ENCODE data around the gene MTG2.

Gene MTG2

GRCh38 chr20:62222972-62223371 is 40.1 kb downstream of the MTG2 start:
- DNase-seq, result no peak

GRCh38 chr20:62223571-62223970 is 40.7 kb downstream of the MTG2 start:
- no peak for DNase-seq

DNA sequence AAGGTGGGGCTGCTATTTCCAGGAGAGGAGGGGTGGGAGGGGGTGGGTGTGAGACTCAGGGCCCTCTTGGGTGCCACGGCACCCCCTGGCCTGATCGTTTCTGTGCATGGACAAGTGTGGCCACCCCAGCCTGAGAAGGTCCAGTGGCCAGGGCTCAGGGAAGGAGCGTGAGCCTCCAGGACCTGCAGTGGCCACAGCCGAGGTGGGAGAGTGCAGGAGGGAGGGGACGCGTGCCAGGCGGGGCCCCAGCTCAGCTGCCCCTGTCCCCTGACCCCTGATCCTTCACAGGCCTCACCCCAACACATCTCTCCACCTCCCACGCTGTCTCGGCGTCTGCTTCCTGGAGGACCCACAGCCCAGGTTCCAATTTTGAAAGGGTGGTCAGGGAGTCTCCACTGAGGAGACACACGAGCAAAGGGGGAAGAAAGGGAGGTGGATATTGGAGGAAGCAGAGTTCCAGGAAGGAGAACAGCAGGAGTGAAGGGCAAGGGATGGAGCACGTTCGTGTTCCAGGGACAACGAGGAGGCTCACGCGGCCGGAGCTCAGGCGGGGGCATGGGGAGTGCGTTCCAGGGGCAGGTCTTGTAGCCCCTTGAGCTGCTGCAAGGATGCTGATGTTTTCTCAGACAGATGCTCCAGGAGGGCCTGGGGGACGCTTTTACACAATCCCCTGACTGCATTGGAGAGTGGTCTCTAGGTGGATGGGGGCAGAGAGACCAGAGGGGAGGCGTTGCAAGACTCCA is 41.5 kb downstream of the MTG2 start:
- no peak for DNase-seq

DNA sequence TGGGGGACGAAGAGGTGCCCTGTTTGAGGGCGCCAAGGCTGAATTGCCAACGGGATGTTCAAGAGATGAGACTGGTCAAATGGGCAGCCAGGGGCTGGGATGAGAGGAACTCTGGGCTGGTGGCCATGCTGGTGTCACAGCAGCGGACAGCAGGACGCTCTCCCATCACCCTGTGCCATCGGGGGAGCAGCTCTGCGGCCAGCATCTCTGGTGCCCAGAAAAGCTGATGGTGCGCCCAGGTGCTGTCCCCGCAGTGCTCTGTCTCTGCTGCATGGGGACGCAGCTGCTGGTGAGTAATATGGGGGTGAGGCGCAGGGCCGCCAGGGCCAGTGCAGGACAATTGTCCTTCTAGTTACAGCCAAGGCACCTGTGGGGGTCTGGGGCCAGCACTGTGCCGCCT is 42.2 kb downstream of the MTG2 start:
- no peak for DNase-seq

DNA sequence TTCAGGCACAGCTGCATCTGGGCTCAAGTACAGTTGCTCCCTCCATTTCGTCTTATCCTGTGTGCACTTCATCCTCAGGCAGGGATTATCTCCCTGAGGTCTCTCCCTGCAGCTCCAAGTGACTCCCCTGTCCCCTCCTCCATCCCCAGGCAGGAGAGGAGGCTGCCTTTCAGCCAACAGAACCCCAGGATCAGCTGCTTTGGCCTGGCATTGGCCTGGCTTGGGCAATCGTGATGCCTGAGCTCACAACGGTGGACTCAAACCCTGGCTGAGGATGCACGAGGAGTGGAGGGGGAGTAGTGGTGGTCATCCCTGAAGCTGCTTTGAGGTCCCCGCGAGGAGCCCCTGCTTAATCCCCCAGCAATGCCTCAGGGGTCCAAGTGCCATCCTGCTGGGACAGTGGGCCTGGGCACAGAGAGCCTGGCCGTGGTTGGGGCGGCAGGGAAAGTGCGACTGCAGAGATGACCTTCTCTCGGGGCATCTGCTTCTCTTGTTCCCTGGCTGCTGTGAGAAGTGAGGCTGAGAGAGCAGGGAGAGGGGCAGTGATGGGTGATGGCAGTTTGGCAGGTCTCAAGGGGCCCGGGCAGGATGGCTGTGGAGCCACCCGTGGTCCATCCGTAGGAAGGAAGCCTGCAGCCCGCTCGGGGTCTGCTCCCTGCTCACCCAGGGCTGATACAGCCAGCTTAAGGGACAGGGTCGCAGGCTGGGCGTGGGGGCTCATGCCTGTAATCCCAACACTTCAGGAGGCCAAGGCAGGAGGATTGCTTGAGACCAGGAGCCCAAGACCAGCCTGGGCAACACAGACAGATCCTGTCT is 43.2 kb downstream of the MTG2 start:
- no peak for DNase-seq

DNA sequence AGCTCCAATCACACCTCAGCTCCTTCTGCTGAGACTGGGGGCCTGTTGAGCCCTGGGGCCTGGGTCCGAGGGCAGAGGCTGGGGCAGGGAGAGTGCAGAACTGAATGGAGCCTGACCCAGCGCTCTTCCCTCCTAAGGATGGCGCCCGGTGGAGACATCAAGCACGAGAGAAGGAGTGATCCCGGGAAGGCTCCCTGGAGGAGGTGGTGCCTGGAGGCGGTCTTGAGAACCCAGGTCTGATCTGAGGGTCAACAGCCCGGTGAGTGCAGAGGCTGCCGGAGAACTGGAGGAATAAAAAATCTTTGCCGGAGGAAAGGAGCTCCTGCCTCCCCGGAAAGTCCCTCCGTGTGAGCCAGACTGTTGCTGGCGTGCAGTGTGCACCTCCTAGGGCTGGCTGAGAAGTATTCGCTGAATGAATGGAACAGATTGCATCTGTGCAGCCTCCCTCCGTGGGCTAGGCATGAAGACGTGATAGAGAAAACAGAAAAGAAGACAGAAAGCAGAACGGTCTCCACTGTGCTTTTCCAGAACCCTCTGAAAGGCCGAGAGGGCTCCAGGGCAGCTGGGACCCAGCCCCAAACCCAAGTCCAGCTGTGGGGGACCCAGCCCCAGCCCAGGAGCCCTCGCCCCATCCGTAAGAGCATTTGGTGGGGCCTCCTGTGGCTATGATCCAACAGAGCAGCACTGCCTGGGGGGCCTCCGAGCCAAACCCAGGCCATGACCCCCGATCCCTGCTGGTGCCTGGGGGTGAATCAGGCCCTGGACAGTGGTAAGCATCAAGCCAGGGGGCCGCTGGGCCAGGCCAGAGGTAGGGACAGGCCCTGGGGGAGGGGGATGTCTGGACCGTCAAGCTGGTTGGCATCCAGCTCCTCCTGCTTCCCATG is 44.1 kb downstream of the MTG2 start:
- DNase-seq, result no peak

- no peak for DNase-seq
Measured at GRCh38 chr20:62227591-62227976, 44.8 kb downstream of the MTG2 start.

DNA sequence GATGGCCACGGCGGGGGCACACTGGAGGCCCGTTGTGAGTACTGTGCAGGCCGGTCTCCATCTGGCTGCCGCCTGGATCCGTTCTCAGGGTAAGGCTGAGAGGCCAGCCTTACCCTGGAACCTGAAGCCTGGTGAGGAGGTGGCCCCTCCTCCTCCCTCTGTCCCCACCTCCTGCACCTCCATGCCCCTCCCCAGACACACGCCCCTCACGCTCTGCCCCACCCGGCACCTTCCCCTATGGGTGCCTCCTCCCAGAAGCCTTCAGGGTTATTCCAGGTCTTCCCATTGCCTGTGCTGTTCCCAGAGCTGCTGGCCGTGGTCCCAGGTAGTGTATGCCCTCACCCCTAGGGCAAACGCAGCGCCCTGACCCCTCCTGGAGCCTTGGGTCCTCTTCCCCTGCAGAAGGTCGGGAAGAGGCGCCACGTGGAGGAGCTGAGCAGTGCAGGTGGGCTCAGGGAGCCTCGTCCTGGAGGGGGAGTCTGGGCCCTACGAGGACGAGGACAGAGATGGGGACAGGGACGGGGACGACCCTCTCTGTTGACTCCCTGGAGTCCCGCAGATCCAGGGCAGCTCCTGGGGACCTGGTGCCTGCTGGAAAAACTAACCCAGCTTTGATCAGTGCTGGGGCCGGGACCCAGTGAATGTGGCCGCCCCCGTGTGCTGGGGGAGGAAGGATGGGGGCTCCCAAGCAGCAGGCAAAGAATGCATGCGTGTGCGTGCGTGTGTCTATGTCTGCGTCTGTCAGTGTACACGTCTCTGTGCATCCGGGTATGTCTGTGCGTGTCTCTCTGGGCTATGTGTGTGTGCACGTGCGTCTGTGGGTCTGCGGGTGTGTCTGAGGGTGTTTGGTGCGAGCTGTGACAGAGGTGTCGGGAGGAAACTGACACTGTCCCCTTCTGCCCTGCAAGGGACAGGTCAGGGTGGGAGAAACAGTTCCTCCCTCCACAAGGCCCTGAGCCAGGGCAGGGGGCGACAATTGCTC is 45.4 kb downstream of the MTG2 start:
- peak; percentile 51 for DNase-seq

DNA sequence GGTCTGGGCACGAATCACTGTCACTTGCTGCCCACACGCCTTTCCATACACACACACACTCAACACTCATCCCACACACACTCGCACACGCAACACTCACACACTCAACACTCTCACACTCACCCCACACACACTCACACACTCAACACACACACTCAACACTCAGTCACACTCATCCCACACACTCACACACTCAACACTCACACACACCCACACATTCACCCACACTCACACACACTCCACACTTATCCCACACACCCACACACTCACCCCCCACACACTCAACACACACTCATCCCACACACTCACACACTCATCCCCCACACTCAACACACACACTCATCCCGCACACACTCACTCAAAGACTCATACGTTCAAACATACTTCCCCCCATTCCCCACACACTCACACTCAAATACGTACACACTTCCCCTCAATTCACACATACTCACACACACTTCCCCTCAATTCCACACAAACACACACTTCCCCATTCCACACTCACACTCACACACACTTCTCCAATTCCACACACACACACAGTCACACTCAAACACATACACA is 46.2 kb downstream of the MTG2 start:
- DNase-seq, result no peak

DNA sequence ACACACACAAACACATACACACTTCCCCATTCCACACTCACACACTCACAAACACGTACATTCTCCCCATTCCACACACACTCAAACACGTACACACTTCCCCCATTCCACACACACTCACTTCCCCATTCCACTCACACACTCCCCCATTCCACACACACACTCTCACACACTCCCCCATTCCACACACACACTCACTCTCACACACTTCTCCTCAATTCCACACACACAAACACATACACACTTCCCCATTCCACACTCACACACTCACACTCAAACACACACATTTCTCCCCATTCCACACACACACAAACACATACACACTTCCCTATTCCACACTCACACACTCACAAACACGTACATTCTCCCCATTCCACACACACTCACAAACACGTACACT is 46.8 kb downstream of the MTG2 start:
- no peak for DNase-seq

DNA sequence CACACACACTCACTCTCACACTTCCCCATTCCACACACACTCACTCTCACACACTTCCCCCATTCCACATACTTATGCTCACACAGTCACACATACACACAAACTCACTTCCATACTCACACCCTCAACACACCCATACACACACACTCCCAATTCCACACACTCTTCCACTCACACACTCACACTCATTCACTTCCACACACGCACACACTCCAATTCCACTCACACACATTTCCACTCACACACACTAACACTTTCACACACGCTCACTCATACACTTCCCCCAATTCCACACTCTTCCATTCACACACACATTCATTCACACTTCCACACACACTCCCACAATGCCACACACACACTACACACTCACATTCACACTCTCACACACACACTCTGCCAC is 47.4 kb downstream of the MTG2 start:
- DNase-seq, result no peak

DNA sequence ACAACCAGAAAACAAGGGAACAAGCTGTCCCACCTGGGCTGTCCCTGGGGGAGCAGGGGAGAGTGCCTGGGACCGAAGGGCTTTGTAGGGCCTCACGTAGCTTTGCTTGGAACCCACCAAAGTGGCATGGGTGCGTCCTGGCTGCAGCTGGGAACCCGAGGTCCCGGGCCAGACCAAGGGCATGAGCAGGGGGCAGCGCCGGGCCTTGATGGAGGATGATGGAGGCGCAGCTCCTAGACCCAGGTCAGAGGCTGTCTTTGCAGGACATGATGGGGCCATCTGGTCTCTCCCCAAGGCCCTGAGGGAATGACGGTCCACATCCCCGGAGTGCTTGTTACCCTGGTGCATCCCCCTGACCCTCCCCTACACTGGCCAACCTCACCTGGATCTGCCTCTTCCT is 47.9 kb downstream of the MTG2 start:
- no peak for DNase-seq

GRCh38 chr20:62231292-62231691 is 48.5 kb downstream of the MTG2 start:
- no peak for DNase-seq

DNA sequence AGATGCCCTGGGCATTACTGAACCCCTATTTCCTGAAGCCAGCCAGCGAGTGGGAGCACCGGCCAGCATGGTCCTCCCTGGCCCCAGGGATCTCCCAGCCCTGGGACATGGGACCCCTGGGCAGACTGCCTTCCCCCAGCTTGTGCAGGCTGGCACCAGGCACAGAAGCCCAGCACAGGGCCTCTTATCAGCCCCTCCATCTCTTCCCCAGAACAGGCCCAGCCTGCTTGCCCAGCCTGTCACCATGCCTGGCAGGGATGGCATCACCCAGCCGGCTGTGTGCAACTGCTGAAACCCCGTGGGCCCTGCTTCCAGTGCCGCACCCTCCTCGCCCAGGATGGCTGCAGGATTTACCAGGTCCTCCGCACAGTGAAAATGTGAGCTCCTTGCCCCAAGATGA is 49.4 kb downstream of the MTG2 start:
- no peak for DNase-seq

GRCh38 chr20:62232770-62233645 is 50.2 kb downstream of the MTG2 start:
- DNase-seq, result no peak

GRCh38 chr20:62233684-62234083 is 50.9 kb downstream of the MTG2 start:
- DNase-seq, result no peak

DNA sequence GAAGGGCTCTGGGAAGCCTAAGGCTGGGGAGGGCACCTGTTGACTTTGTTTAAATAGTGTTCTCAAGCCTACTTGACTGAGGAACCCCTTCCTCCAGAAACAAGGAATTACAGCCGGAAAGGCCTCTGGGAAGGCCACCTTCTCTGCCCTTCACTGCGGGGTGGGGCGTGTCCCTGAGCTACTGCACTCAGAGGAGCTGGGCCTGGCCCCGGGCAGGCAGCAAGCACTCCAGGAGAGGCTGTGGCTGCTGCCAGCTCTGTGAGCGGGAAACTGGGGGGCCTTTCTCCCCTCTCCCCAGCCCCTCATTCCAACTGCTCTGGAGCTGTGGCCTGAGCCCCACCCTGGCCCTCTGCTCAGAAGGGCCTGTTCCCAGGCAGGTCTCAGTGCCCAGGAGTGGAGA is 51.5 kb downstream of the MTG2 start:
- DNase-seq, result no peak

DNA sequence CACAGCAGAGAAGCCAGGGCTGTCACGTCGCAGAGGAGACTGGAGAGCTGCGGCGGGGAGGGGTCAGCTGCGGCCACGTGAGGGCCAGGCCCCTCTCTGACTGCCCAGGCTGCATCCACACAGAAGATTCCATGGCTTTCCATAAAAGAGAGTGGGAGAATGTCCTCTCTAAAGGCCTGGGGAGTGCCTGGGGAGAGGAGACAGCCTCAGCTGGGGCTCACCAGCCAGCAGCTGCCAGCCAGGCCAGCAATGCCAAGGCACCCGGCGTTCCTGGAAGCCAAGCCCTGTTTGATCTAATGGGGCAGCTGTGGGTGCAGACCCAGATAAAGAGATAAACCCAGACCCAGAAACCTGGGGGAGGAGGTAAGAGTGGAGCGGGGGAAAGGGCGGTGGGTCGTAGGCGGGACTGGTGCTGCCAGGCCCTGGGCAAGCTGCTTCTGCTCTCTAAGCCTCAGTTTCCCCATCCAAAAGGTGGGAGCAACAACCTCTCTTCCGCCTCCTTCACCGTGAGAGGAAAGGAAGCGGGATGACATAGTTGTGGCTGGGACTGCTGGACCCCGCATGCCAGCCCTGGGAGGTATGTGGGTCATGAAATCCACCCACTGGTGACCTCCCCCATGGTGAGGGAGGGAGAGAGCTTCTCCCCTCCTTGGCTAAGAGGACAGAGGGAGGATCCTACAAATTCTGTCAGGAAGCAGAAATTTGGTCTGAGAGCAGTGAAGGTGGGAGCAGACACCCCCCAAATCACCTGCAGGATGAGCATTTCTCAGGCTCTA is 52.4 kb downstream of the MTG2 start:
- no peak for DNase-seq

DNA sequence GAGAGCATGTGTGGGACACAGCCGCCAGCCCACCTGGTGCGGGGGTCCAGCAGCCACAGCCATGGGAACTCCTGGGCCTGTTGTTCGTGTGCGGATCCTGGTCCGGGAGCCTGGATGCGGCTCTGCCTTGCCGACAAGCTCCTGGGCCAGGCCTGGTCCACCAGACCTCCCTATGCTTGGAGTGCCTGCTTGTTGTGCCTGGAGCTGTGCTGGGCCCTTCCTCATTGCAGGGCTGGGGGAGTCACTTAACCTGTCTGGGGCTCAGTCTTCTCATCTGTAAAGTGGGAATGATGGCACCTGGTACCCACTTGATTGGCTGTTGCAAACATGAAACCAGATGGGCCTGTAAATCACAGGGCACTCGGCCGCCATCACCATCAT is 52.9 kb downstream of the MTG2 start:
- DNase-seq, result no peak

DNA sequence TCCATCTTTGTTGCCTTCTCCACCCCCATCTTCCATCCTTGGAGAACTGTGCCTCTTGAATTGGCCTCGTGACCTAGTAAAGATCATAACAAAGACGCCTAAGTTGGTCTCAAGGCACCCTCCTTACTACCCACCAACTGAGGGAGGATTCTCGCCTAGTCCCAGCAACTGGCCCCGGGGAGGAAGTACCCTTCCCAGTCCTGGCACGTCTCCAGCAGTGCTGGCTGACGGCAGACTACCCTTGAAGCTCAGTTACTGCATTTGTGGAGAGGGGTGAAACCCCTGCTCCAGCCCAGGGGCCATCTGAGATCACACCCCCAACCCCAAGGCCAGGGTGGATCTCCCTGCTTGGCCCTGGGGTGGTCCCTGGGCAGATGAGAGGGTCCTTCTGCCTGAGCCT is 53.4 kb downstream of the MTG2 start:
- DNase-seq, result no peak

All from NCI-H1436 (cell line).